Measurements from ENCODE around the gene RAET1L.
"Not testable (repeated sequence)": the region's sequence is repeated elsewhere in the genome, so short reads cannot be mapped to it uniquely, and the experiment has no call there.

The RAET1L gene

GRCh38 chr6:150043501-150044412 is 18.4 kb upstream of the RAET1L start:
- DNase-seq: no peak

- DNase-seq: no peak
Measured at GRCh38 chr6:150043096-150043495, 17.8 kb upstream of the RAET1L start.

GRCh38 chr6:150038202-150039062 is 13.1 kb upstream of the RAET1L start:
- no peak for DNase-seq

- no peak for DNase-seq
Measured at GRCh38 chr6:150037526-150038201, 12.3 kb upstream of the RAET1L start.

- no peak for DNase-seq
Measured at GRCh38 chr6:150036081-150036480, 10.7 kb upstream of the RAET1L start.

- DNase-seq: no peak
Measured at GRCh38 chr6:150033207-150033771, 8.0 kb upstream of the RAET1L start.

- DNase-seq: no peak
Measured at GRCh38 chr6:150032598-150032997, 7.3 kb upstream of the RAET1L start.

GRCh38 chr6:150030611-150031010 is 5.3 kb upstream of the RAET1L start:
- no peak for DNase-seq

GRCh38 chr6:150029749-150030148 is 4.4 kb upstream of the RAET1L start:
- no peak for DNase-seq

- DNase-seq: no peak
Measured at GRCh38 chr6:150029276-150029675, 3.9 kb upstream of the RAET1L start.

GRCh38 chr6:150028799-150029198 is 3.5 kb upstream of the RAET1L start:
- no peak for DNase-seq

GRCh38 chr6:150027806-150028565 is 2.7 kb upstream of the RAET1L start:
- no peak for DNase-seq

- no peak for DNase-seq
Measured at GRCh38 chr6:150026976-150027805, 1.9 kb upstream of the RAET1L start.

- DNase-seq: no peak
Measured at GRCh38 chr6:150024646-150025155, 631 bp downstream of the RAET1L start.

- not testable (repeated sequence) for DNase-seq
Measured at GRCh38 chr6:150024021-150024420, 1.3 kb downstream of the RAET1L start.

GRCh38 chr6:150021870-150022269 is 3.5 kb downstream of the RAET1L start:
- not testable (repeated sequence) for DNase-seq

GRCh38 chr6:150018846-150019580 is 6.3 kb downstream of the RAET1L start:
- no peak for DNase-seq

- DNase-seq: not testable (repeated sequence)
Measured at GRCh38 chr6:150017186-150017521, 8.2 kb downstream of the RAET1L start.

GRCh38 chr6:150016324-150017185 is 8.8 kb downstream of the RAET1L start:
- DNase-seq: peak; percentile 62 to 85
